Activated CD8-positive, alpha-beta memory T cell treated with anti-CD3 and anti-CD28 coated beads, Interleukin-2, amount 50 U/mL, for 48 hours (primary cell): ENCODE results near the gene ACTRT2.

ENCODE experiments used
- DNase-seq: peaks from one replicate; pipeline ENCODE4 v3.0.0-alpha.2; 2020

ACTRT2 gene

DNA sequence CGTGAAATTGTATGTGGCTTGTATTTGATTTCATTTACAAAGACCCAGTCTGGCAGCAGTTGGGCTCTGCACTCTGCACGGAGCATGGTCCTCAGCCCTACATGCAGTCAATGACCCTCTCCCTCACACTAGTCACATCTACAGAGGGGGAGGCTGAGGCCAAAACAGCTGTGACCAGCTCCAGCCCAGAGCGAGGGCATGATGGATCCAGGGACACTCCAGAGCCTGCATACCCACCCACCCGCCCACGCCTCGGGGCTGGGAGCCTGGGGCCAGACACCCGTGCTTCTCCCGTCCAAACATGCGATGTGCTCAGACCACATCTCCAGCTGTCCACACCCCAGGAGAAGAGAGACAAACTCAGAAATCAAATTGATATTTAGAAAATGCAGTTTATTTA, 33.8 kb downstream of the ACTRT2 start:
- no peak for DNase-seq

DNA sequence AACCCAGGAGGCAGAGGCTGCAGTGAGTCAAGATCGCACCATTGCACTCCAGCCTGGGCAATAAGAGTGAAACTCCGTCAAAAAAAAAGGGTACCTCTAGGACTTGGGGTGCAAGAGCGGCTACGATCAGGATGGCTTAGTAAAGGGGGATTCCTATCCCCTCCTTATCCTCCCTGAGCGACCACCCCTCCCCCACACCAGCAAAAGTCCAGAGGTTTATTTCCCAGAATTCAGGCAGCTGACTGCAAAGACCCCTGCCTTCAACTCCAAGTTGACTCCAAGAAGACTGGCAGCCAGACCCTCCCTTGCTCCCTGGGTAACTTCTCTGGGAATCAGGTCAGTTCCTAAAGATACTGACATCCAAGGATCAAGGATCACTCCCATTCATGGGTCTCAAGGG, 35.4 kb downstream of the ACTRT2 start:
- DNase-seq = no peak

DNA sequence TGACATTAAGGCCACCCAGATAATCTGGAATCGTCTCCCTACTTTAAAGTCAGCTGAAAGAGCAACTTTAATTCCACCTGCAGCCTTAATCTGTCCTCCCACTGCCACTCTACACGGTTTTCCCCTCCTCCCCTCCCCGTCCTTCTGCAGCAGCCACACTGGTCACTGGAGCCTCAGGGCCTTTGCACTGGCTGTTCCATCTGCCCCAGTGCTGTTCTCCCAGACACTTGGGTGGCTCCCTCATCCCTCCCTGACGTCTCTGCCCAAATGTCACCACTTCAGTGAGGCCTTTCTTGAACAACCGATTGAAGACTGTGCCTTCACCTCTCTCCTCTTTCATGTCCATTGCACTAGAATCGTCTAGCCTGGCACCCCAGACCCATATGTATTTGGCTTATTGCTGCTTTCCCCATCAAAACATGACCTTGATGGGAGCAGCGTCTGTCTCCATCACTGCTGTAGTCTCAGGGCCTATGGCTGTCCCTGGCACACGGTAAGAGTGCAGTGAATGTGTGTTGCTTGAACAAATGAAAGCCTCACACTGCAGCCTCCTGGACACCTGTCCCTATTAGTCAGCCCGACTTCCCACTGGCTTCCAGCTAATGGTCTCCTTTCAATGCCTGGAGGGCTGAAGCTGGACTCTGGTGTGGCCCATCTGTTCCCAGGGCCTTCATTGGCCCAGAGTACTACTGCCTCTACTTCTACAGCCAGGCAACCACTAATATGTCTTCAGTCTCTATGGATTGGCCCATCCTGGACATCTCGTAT, 37.2 kb downstream of the ACTRT2 start:
- DNase-seq = no peak

DNA sequence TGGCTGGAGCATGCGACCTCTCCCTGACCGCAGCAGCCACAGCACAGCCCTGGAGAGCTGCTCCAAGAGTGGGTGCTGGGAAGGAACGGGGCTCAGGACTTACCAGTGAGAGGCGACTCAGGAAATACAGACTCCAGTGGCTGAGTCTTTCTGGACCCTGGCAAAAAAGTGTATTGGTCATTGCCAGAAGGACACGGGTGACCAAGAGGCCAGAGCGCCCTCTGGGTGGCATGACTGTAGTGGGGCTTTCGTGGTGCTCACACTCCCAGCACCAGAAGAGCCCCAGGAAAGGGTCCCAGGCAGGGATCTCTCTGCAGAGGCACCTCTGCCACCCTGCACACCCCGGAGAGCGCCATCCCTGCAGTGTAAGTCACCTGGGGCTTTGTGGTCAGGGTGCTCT, 38.9 kb downstream of the ACTRT2 start:
- no peak for DNase-seq

DNA sequence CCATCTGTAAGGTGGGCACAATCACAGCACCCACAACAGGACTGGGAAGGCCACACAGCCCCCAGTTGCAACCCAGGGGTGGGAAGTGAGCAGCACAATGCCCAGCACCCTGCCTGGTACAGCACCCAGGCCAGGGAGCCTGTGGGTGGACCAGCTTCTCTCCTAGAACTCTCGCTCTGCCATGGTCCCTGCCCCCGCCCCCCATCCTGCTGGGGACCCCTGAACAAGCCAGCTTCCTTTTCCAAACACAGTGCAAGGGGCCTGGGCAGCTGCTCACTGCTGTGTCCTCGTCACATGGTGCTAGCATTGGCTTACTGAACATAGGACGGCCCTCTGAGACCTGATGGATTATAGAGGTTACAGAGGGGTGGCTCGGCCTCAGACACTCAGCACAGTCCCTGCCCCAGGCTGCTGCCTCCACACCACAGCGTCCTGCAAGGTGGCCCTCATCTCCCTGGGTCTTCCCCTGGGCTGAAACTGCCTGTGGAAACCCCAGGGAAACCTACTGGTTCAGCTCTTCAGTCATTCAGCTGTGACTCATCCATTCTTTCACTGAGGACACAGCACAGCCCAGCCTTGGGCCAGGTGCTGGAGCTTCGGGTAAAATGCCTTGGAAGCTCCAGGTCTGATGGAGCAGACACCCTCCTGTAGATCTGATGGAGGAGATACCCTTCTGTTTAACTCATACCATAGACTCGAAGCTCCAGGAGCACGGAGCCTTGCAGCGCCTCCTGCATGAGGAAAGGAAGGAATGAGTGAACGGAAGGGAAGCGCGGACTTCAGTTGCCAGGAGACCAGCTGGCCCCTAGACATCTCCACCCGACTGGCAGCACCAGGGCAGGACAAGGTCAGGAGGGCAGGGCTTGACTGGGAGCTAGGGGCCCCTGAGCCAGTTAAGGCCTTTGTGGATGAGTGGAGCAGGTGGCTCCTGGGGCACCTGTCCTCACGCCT, 39.6 kb downstream of the ACTRT2 start:
- DNase-seq = no peak

DNA sequence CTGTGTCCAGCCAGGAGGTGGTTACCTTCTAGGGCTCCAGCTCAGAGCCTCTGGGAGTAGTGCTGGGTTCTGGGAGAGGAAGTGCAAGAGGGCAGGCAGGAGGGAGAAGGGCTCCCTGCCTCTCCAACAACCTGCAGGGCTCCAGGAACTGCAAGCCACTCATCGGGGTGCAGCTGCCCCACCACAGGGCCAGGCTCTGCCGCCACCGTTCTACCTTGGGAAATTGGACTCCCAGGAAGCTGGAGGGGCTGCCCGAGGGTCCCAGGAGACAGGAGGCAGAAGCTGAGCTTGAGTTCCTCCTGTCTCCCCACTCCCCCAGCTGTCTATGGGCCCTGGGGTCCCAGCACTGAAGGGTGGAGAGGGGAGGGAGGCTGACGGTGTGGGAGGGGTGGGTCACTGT, 40.3 kb downstream of the ACTRT2 start:
- no peak for DNase-seq

DNA sequence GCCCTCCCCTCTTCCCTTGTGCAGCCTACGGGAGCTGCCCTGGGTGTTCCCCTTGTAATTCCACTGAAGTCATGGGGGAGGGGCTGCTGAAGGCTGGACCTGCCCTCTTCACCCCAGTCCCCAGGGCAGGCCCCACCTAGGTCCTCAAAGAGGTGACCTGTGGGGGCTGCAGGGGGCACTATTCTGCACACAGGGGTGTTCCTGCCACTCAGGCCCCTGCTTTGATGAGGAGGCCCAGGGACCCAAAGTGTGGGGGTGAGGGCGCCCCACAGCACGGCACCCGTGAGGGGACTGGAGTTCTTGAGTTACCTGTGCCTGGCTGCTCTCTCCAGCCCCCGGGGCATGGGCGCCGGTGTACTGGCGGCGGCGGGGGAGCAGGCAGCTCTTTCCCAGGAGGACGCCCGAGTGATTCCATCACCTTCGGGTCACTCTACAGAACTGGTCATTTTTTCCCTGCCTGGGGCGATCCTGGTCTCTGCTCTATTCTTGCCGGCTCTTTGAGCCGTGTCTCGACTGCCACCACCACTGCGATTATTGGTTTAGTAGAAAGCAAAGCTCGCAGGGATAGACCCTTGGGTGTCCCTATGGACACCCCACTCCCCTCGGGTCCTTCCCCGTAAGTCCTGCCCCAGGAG, 40.8 kb downstream of the ACTRT2 start:
- DNase-seq = no peak

DNA sequence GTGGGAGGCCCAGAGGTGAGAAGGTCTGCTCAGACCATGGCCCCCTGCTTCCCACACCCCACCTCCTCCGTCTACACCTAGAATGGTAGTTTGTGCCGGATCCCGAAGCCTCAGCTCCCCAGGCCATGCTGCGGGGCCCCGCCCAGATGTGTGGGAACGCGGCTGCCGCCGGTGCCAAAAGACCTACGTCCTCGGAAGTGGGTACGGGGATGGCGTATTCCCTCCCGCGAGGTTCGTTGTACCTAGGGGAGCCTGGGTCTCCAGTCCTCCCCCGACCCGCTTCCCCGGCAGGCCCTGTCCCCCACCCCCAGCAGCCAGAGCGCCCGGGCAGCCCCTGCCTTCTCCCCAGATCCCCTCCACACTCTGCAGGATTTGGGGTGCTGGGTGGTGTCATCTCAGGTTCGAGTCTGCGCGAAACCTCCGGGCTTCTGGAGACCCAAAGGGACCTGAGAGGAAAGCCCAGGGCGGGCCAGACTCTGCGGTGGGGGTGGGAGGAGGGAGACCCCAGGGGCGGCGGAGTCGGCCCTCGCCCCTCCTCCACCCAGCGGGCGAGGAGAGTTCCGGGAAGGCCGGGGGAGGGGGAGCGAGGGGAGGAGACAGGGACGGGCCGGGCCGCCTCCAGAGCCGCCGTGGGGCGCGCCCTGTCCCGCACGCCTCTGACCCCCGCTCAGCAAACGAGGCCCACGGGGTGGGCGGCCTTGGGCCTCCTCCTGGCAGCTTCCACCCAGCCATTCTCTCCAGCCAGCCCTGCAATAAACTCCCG, 41.5 kb downstream of the ACTRT2 start:
- no peak for DNase-seq

DNA sequence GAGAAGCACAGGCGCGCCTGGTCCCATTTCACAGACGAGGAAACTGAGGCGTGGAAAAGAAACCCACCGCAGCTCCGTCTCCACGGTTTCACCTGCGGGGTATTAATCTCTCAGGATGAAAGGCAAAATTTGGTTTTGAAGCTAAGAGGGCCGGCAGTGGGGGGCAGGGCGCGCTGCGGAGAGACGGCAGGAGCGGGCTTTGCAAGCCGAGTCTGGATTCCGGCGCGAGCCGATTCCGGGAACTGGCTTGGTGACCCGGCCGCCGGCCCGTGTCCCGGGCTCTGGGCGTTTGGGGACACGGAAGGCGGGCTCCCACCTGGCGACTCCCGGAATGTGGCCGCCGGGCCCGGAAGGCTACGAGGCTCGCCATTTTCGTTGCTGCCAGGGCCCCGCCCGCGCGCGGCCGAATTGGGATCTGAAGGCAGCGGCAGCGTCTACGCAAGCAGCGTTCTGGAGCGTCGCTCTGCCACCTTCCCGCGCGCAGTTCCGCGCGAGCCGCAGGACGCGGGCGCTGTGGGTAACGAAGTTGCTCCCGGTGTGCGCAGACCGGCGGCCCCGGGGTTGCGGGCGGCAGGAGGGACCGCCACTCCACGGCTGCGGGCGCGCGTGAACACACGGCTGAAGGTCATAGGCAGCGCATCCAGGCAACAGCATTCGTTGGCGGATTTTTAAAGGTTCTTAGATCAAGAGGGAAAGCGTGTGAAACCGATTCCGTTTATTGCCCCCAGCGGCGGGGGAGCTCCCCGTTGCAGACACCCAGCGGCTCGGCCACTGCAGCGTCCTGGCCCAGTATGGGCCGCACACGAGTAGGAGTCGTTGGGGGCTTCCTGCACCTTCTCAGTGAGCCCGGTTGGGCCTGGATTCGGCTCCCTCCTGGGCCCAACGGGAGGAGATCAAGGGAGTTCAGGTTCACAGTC, 42.4 kb downstream of the ACTRT2 start:
- DNase-seq = no peak

DNA sequence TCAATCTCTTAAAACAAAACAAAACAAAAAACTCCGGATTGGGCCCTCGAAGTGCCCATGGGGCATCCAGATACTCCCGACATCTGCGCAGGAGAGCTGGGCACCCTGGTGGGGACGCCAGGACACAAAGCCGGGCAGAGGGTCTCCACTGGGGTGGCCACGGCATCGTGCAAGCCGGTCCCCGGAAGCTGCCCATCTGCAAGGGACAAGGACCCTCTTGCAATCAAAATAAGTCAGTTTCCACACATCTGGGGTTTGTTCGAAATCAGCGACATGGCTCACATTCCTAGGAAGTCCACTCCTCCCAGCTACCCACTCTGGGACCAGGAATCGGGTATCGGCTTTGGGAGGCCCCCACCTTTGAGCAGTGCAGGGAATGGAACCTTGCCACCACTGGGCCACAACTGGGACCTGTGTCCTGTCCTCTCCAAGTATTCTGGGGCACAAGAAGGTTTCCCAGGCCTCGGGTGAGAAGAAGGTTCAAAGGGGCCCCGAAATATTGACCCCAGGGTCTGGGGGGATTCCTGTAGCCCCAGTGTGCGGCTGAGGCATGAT, 43.1 kb downstream of the ACTRT2 start:
- no peak for DNase-seq

DNA sequence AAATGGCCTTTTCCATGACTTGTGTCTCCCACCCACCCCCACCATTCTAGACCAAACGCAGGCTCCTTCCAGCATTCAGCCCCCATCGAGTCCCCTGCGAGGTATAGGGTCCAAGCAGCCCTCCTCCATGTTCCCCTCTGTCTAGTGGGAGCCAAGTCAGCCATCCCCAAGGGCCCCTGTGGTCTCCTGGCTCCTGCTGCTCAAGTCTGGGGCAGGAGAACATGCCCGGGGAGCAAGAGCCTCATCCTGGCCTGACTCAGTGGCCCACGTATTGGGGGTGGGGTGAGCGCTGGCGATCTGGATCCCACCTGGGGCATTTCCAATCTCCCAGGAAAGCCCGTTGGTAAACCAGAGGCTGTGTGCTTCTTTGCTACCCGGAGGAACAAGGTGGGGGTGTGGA, 43.6 kb downstream of the ACTRT2 start:
- DNase-seq = no peak

DNA sequence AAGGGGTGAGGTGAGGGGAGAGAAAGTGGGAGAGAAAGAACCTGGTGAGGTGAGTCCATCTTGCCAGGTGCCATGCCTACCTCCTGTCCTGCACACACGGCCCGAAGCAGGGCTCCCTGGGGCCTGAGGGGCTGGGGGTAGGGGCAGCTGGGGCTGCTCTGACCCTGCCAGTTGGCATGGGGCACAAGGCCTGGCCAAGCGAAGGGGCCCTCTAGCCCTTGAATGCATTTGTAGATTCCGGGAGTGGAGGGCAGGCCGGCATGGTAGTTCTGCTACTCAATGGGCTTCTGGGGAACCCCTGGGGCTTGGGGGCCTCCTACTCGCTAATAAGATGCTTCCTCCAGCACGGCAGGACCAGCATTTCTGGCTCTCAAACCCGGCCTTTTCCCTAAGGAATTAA, 44.1 kb downstream of the ACTRT2 start:
- DNase-seq = no peak

DNA sequence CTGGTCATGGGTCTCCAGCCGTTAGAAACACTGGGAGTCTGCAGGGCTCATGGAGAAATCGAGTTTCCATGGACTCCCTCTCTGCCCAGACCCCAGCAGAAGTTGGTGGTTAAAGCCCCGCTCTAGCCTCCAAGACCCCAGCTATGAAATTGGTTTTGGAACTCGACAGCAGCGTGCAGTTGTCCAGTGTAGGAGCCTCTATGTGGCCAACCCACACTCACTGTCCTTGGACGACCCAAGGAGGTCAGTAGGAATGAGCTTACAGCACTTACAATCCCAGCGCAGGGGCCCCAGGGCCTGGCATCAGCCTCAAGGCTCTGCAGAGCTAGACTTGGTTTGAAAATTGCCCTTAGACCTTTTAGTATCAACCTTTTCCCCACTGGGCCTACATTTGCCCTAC, 44.5 kb downstream of the ACTRT2 start:
- DNase-seq = no peak

DNA sequence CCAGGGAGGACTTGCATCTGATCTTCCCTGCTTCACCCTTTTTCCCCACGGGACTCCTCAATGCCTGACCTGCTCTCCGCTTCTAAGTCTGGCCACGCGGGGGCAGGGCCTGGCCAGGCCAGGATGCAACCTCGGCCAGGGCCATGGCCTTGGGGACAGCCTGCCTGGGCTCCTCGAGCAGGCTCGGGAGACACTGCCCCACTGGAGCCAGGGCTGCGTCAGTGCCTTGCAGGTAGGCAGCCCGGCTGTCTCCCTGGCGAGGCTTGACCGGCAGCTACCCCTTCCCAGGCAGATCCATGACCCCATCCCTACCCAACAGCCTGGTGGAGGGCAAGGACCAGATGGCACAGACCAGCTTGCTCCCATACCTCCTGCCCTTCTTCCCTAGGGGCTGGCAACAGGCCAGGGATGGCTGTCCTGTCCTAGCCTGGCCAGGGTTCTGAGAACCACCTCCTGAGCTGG, 45.0 kb downstream of the ACTRT2 start:
- no peak for DNase-seq

DNA sequence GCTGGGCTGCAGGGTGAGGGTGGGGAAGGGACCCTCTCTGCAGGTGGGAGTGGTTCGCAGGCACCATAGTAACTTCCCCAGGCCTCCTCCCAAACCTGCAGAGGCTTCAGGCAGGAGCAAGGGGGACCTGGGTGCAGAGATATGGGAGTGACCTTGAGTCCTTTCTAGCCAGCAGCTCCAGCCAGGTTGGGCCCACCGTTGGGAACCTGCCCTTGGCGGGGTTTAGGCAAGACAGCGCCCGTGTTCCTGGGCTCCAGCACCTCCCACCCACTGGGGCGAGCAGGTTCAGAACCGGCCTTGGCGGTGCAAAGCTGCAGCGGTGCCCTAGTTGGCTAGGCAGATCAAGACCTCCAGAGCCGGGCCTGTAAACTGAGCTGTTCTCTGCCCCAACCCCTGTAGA, 45.6 kb downstream of the ACTRT2 start:
- DNase-seq = no peak

DNA sequence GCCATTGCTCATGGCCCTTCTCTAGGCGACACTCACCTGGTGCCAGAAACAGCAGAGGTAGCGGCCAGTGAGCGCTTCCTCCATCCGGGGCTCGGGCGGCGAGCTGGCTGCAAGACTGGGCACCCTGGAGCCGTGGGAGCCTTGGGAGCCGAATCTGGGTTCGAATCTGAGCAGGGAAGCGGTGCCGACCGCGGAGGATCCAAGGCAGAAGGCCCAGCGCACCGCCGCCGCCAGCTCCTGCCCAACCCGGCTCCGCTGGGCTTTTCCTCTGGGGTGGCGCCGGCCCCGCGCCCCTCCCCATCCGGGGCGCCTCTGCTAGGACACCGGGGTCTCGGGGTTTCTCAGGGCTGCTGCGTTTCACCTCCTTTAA, 46.0 kb downstream of the ACTRT2 start:
- no peak for DNase-seq

DNA sequence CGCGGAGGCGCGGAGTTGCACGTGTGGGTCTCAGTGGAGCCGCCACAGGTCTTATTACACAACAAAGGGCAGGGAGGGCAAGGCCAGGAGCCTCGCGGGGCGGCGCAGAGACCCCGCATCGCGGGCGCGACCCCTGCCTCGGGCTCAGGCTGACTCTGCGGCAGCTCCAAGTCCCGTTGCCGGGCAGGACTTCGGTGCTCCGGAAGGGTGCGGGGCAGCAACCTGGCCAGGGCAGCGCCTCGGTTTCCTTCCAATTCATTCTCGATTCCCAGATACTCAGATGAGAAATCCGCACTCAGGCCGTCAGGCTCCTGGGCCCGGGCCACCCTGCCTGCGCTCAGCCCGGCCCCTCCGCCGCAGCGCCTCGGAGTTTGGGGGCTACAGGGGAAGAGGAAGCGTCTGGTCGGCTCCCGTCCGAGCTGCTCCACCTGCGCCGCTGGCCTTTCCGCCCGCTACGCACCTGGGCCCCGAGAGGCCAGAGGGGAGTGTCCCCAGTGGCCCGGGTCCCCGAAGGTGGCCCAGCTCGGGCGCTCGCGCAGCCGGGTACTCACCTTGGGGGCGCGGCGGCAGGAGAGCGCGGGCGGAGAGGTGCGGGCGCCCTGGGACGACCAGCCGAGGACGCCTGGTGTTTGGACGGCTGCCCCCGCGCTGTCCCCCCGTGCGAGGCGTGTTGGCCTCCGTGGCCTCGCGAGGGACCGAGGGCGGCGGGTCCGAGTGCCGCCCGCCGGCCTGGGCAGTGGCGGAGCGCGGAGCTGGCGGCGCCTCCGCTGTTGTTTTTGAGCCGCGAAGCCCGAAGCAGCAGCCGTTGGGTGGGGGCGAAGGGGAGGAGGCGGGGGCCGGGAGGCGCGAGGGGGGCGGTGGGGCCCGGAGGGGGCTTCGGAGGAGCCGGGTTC, 46.6 kb downstream of the ACTRT2 start:
- DNase-seq = no peak

DNA sequence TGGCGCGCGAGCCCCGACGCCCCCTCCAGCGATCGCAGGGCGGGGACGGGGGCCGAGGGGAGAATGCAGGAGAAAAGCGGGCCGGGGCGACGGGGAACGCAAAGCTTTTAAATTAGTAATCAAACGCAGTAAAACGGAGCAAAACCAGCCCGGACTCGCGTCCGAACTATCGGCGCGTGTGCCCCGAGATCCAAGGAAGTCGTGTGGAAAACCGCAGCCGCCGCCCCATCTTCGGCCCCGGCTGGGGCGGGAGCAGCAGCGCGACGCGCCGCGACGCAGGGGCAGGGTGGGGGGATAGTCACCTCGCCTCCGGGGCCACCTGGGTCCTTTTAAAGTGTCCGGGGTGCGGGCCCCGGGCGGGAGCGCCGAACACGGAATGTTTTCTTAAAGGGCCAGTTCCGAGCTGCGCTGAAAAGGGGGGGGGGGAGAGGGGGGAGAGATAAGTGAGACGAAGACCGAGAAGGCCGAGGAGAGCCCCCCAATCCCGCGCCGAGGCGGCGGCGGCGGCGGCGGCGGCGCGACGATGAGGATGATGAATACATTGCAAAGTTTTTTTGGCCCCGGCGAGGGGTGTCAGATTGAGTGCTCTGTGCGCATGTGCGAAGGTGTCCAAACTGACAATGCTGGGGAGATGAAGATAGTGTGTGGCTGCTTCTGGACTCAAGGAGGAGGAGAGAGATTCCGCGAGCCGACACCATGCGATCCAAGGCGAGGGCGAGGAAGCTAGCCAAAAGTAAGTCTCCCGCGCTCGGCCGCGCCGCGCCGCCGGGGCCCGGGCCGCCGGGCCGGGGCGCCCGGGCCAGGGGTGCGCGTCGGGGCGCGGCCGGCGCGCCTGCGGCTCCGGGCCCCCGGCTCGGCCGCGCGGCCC, 47.5 kb downstream of the ACTRT2 start, which contains the start of gene PRDM16:
Gene PRDM16 (plus strand): TSS at position 640 of the 868 bp plus-strand sequence. CDS start 57 bp downstream, at position 697.
- DNase-seq = no peak
